ENCODE data around the gene PLOD2. TPM values are rescaled to one million over a fixed set of nuclear protein-coding genes. Genes with fewer than 3 reads are reported as not detected.

The PLOD2 gene
- total and polyA plus RNA-seq, 2 donors (not counting 1 experiment from before 2014, with no cell fraction given): not detected

GRCh38 chr3:146090521-146090920 lies 70.5 kb downstream of the PLOD2 start:
- POLR2A ChIA-PET: no interaction called here
- H3K9me3 Mint-ChIP-seq (ENCODE audit: insufficient read depth): no peaks in the 10 kb centered on the region

GRCh38 chr3:146088840-146089239 lies 72.1 kb downstream of the PLOD2 start:
- H3K27ac ChIP-seq (ENCODE audit: low read length in 2 of 2): no peak overlapping the region
- CTCF ChIA-PET: no interaction called here

More at GRCh38 chr3:146090521-146090920, 70.5 kb downstream of the PLOD2 start:
- Histone ChIP-seq H4K20me1 (ENCODE audit: control insufficient read depth, insufficient read depth, low read length, poor library complexity, severe bottlenecking) (no peaks in the 10 kb centered on the region), H2AFZ (ENCODE audit: insufficient read depth, low read depth, low read length, poor library complexity, severe bottlenecking) (no peak overlapping the region), H3K4me3 (ENCODE audit: control extremely low read depth in 1 of 5, extremely low read depth in 1 of 5, insufficient read depth in 1 of 5, low read depth in 2 of 5, low read length in 4 of 5) (no peak overlapping the region), H3K9me3 (ENCODE audit: control extremely low read depth in 1 of 3, control insufficient read depth in 2 of 3, insufficient read depth in 1 of 3, low read length in 2 of 3) (no peaks in the 10 kb centered on the region), H3K9ac (ENCODE audit: low read length) (no peak overlapping the region), H3K27ac (ENCODE audit: low read length in 2 of 2) (no peak overlapping the region), H3K4me1 (ENCODE audit: control insufficient read depth in 2 of 2, insufficient read depth in 2 of 2, low read length in 2 of 2) (no peaks in the 10 kb centered on the region), H3K79me2 (ENCODE audit: control insufficient read depth, insufficient read depth, low read length) (no peaks in the 10 kb centered on the region), H3K4me2 (replicated peaks; ENCODE audit: low read depth, low read length, poor library complexity, severe bottlenecking) (no peak overlapping the region), H3K27me3 (replicated peaks in 1 of 4; ENCODE audit: control extremely low read depth in 1 of 4, control insufficient read depth in 3 of 4, insufficient read depth in 4 of 4, low read length in 3 of 4) (no peaks in the 10 kb centered on the region), H3K36me3 (replicated peaks in 1 of 2; ENCODE audit: control extremely low read depth in 1 of 2, control insufficient read depth in 1 of 2, extremely low read depth in 1 of 2, insufficient read depth in 2 of 2, low read length in 1 of 2) (no peaks in the 10 kb centered on the region)
- ATAC-seq (ENCODE audit: low read depth) (no peak), DNase-seq (no peak)
- no peak overlapping the region for H3K4me3 Mint-ChIP-seq
- no peak for TF ChIP-seq EZH2 (IDR thresholded peaks at IDR 0.05; ENCODE audit: borderline replicate concordance, insufficient read depth, low read depth, low read length, poor library complexity, severe bottlenecking)
- TF ChIP-seq, protein P1, sequence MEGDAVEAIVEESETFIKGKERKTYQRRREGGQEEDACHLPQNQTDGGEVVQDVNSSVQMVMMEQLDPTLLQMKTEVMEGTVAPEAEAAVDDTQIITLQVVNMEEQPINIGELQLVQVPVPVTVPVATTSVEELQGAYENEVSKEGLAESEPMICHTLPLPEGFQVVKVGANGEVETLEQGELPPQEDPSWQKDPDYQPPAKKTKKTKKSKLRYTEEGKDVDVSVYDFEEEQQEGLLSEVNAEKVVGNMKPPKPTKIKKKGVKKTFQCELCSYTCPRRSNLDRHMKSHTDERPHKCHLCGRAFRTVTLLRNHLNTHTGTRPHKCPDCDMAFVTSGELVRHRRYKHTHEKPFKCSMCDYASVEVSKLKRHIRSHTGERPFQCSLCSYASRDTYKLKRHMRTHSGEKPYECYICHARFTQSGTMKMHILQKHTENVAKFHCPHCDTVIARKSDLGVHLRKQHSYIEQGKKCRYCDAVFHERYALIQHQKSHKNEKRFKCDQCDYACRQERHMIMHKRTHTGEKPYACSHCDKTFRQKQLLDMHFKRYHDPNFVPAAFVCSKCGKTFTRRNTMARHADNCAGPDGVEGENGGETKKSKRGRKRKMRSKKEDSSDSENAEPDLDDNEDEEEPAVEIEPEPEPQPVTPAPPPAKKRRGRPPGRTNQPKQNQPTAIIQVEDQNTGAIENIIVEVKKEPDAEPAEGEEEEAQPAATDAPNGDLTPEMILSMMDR (IDR thresholded peaks at IDR 0.05): no peak
- CTCF ChIA-PET: interaction anchor here (1.1 kb wide), 1 partner anchor 25 kb away, joined by 4 read pairs; no protein-coding TSS in a partner anchor
- H3K27ac Mint-ChIP-seq: no peak overlapping the region
- no peaks in the 10 kb centered on the region for H3K27me3 Mint-ChIP-seq
- intact Hi-C loops (cut with micrococcal nuclease): no loop called here
- WGBS (ENCODE audit: insufficient coverage): no CpG with 5 or more reads among the region's 2 CpGs
- H3K4me1 Mint-ChIP-seq: no peaks in the 10 kb centered on the region

More at GRCh38 chr3:146088840-146089239, 72.1 kb downstream of the PLOD2 start:
- no peaks in the 10 kb centered on the region for H3K79me2 ChIP-seq (ENCODE audit: control insufficient read depth, insufficient read depth, low read length)
- no peaks in the 10 kb centered on the region for H3K9me3 ChIP-seq (ENCODE audit: control extremely low read depth in 1 of 3, control insufficient read depth in 2 of 3, insufficient read depth in 1 of 3, low read length in 2 of 3)
- no peaks in the 10 kb centered on the region for H3K36me3 ChIP-seq (replicated peaks in 1 of 2; ENCODE audit: control extremely low read depth in 1 of 2, control insufficient read depth in 1 of 2, extremely low read depth in 1 of 2, insufficient read depth in 2 of 2, low read length in 1 of 2)
- no peaks in the 10 kb centered on the region for H3K9me3 Mint-ChIP-seq (ENCODE audit: insufficient read depth)
- no peaks in the 10 kb centered on the region for H3K27me3 ChIP-seq (replicated peaks in 1 of 4; ENCODE audit: control extremely low read depth in 1 of 4, control insufficient read depth in 3 of 4, insufficient read depth in 4 of 4, low read length in 3 of 4)
- ATAC-seq (ENCODE audit: low read depth) (no peak), DNase-seq (no peak)
- H3K4me3 Mint-ChIP-seq: no peak overlapping the region
- H3K4me3 ChIP-seq (ENCODE audit: control extremely low read depth in 1 of 5, extremely low read depth in 1 of 5, insufficient read depth in 1 of 5, low read depth in 2 of 5, low read length in 4 of 5): no peak overlapping the region
- H3K9ac ChIP-seq (ENCODE audit: low read length): no peak overlapping the region
- H4K20me1 ChIP-seq (ENCODE audit: control insufficient read depth, insufficient read depth, low read length, poor library complexity, severe bottlenecking): no peaks in the 10 kb centered on the region
- no peak overlapping the region for H2AFZ ChIP-seq (ENCODE audit: insufficient read depth, low read depth, low read length, poor library complexity, severe bottlenecking)
- 100% methylated on average over 1 of the region's 2 CpGs for WGBS (ENCODE audit: insufficient coverage)
- no peak overlapping the region for H3K27ac Mint-ChIP-seq
- POLR2A ChIA-PET: no interaction called here
- no peak overlapping the region for H3K4me2 ChIP-seq (replicated peaks; ENCODE audit: low read depth, low read length, poor library complexity, severe bottlenecking)
- H3K27me3 Mint-ChIP-seq: no peaks in the 10 kb centered on the region
- H3K4me1 ChIP-seq (ENCODE audit: control insufficient read depth in 2 of 2, insufficient read depth in 2 of 2, low read length in 2 of 2): no peaks in the 10 kb centered on the region
- H3K4me1 Mint-ChIP-seq: no peaks in the 10 kb centered on the region
- TF ChIP-seq EZH2 (IDR thresholded peaks at IDR 0.05; ENCODE audit: borderline replicate concordance, insufficient read depth, low read depth, low read length, poor library complexity, severe bottlenecking): no peak
- TF ChIP-seq, protein P1 (IDR thresholded peaks at IDR 0.05): no peak
- intact Hi-C loops (cut with micrococcal nuclease): no loop called here
